ENCODE measurements around the gene ASXL2.

Gene ASXL2

GRCh38 chr2:25797620-25798488 lies 80.4 kb downstream of the ASXL2 start:
- DNase-seq (ENCODE audit: low read depth), result peak; percentile 14

- DNase-seq (ENCODE audit: low read depth), result no peak
Measured at GRCh38 chr2:25794544-25795276, 83.6 kb downstream of the ASXL2 start.

GRCh38 chr2:25790074-25790790 lies 88.1 kb downstream of the ASXL2 start:
- DNase-seq (ENCODE audit: low read depth), result no peak

GRCh38 chr2:25788457-25788856 lies 89.8 kb downstream of the ASXL2 start:
- DNase-seq (ENCODE audit: low read depth), result no peak

GRCh38 chr2:25787020-25787419 lies 91.3 kb downstream of the ASXL2 start:
- no peak for DNase-seq (ENCODE audit: low read depth)

- no peak for DNase-seq (ENCODE audit: low read depth)
Measured at GRCh38 chr2:25784404-25784803, 93.9 kb downstream of the ASXL2 start.

- DNase-seq (ENCODE audit: low read depth), result no peak
Measured at GRCh38 chr2:25777077-25777476, 101.2 kb downstream of the ASXL2 start.

GRCh38 chr2:25772078-25772477 lies 106.2 kb downstream of the ASXL2 start:
- DNase-seq (ENCODE audit: low read depth), result no peak

GRCh38 chr2:25763575-25763974 lies 114.7 kb downstream of the ASXL2 start:
- DNase-seq (ENCODE audit: low read depth), result no peak

- DNase-seq (ENCODE audit: low read depth), result no peak
Measured at GRCh38 chr2:25760297-25760696, 118.0 kb downstream of the ASXL2 start.

- DNase-seq (ENCODE audit: low read depth), result no peak
Measured at GRCh38 chr2:25758348-25758747, 119.9 kb downstream of the ASXL2 start.

- no peak for DNase-seq (ENCODE audit: low read depth)
Measured at GRCh38 chr2:25757906-25758305, 120.4 kb downstream of the ASXL2 start.

GRCh38 chr2:25756536-25756935 lies 121.8 kb downstream of the ASXL2 start:
- no peak for DNase-seq (ENCODE audit: low read depth)

- DNase-seq (ENCODE audit: low read depth), result no peak
Measured at GRCh38 chr2:25749676-25750075, 128.6 kb downstream of the ASXL2 start.

GRCh38 chr2:25744055-25744454 lies 134.2 kb downstream of the ASXL2 start:
- no peak for DNase-seq (ENCODE audit: low read depth)

GRCh38 chr2:25743132-25743830 lies 135.0 kb downstream of the ASXL2 start:
- DNase-seq (ENCODE audit: low read depth), result no peak

GRCh38 chr2:25742501-25742900 lies 135.8 kb downstream of the ASXL2 start:
- DNase-seq (ENCODE audit: low read depth), result no peak

- no peak for DNase-seq (ENCODE audit: low read depth)
Measured at GRCh38 chr2:25740810-25741381, 137.4 kb downstream of the ASXL2 start.

- no peak for DNase-seq (ENCODE audit: low read depth)
Measured at GRCh38 chr2:25738383-25739343, 139.6 kb downstream of the ASXL2 start.

GRCh38 chr2:25736899-25737515 lies 141.3 kb downstream of the ASXL2 start:
- no peak for DNase-seq (ENCODE audit: low read depth)
